Astrocyte (in vitro differentiated cells and primary cell): Measurements from ENCODE around the gene NKAIN4. TPM values are rescaled to one million over a fixed set of nuclear protein-coding genes. Genes with fewer than 3 reads are reported as not detected.

Source experiments
- DNase-seq: peaks from one replicate; pipeline ENCODE4 v3.0.0-alpha.2; 2010; ENCODE audit warnings: low read depth
- FAIRE-seq: peaks from 2 replicates; lab custom pipeline; 2011; peaks lifted over from hg19 to GRCh38; lab: Jason Lieb, UNC
- H2AFZ ChIP-seq: 2 replicates; pipeline ENCODE4 v1.6.0; 2012; ENCODE audit warnings: low read depth, low read length, inconsistent platforms
- H3K27ac ChIP-seq: 2 replicates; pipeline ENCODE4 v1.5.1; 2011; ENCODE audit warnings: low read depth, low read length, inconsistent platforms
- H3K27me3 ChIP-seq: 2 replicates; pipeline ENCODE4 v1.6.0; 2011; ENCODE audit warnings: low read length, inconsistent platforms; ENCODE audit not compliant: insufficient read depth
- H3K36me3 ChIP-seq: 2 replicates; pipeline ENCODE4 v1.5.1; 2011; ENCODE audit warnings: low read length, inconsistent platforms; ENCODE audit not compliant: insufficient read depth
- H3K4me1 ChIP-seq: 2 replicates; pipeline ENCODE4 v1.5.1; 2011; ENCODE audit warnings: low read length, inconsistent platforms; ENCODE audit not compliant: insufficient read depth
- H3K4me2 ChIP-seq: 2 replicates; pipeline ENCODE4 v1.6.0; 2012; ENCODE audit warnings: low read length, inconsistent platforms
- H3K4me3 ChIP-seq: 2 replicates; pipeline ENCODE4 v1.5.1; 2011; ENCODE audit warnings: low read depth, mild to moderate bottlenecking, low read length, inconsistent platforms; ENCODE audit not compliant: insufficient read depth
- H3K79me2 ChIP-seq: 2 replicates; pipeline ENCODE4 v1.6.0; 2012; ENCODE audit warnings: mild to moderate bottlenecking, low read length, inconsistent platforms; ENCODE audit not compliant: insufficient read depth
- H3K9ac ChIP-seq: 2 replicates; pipeline ENCODE4 v1.6.0; 2012; ENCODE audit warnings: mild to moderate bottlenecking, low read length, inconsistent platforms
- H3K9me3 ChIP-seq: 2 replicates; pipeline ENCODE4 v1.5.1; 2012; ENCODE audit warnings: low read depth, mild to moderate bottlenecking, low read length, inconsistent platforms; ENCODE audit not compliant: insufficient read depth
- H4K20me1 ChIP-seq: 2 replicates; pipeline ENCODE4 v1.6.0; 2012; ENCODE audit warnings: low read length, inconsistent platforms; ENCODE audit not compliant: insufficient read depth
- H3K27ac Mint-ChIP-seq: one replicate; pipeline ENCODE4 v1.8.0; 2021; ENCODE audit warnings: mild to moderate bottlenecking, mixed read lengths; ENCODE audit not compliant: unreplicated experiment
- H3K27me3 Mint-ChIP-seq: one replicate; pipeline ENCODE4 v1.8.0; 2021; ENCODE audit warnings: low read depth, mixed read lengths; ENCODE audit not compliant: unreplicated experiment
- H3K36me3 Mint-ChIP-seq: one replicate; pipeline ENCODE4 v1.8.0; 2021; ENCODE audit warnings: low read depth, mixed read lengths; ENCODE audit not compliant: unreplicated experiment
- H3K4me1 Mint-ChIP-seq: one replicate; pipeline ENCODE4 v1.8.0; 2021; ENCODE audit warnings: low read depth, mixed read lengths; ENCODE audit not compliant: unreplicated experiment
- H3K4me3 Mint-ChIP-seq: one replicate; pipeline ENCODE4 v1.8.0; 2021; ENCODE audit warnings: mild to moderate bottlenecking, moderate library complexity, mixed read lengths; ENCODE audit not compliant: unreplicated experiment
- H3K9me3 Mint-ChIP-seq: one replicate; pipeline ENCODE4 v1.8.0; 2021; ENCODE audit warnings: mild to moderate bottlenecking, mixed read lengths; ENCODE audit not compliant: unreplicated experiment
- CTCF ChIP-seq: IDR thresholded peaks from 2 replicates; pipeline ENCODE4 v1.5.1; 2011; ENCODE audit warnings: low read depth, mild to moderate bottlenecking, inconsistent platforms, low read length, moderate library complexity; ENCODE audit not compliant: insufficient read depth
- EZH2 ChIP-seq: IDR thresholded peaks from 2 replicates; pipeline ENCODE4 v1.6.1; 2012; ENCODE audit warnings: mild to moderate bottlenecking, low read length, inconsistent platforms; ENCODE audit not compliant: insufficient read depth
- total RNA-seq: library from RNA; stranded (reverse); gene quantifications from 2 replicates; pipeline ENCODE4 v1.2.1, GENCODE V29; 2021

The NKAIN4 gene
- total RNA-seq, 1 donor from 2014 or later, result 162 TPM

- Histone ChIP-seq H4K20me1 (peaks cover 90% of the 10 kb centered on the region), H3K36me3 (peaks cover 20% of the 10 kb centered on the region), H3K27ac (no peak overlapping the region), H2AFZ (no peak overlapping the region), H3K9me3 (no peaks in the 10 kb centered on the region), H3K27me3 (no peaks in the 10 kb centered on the region), H3K79me2 (peaks cover 64% of the 10 kb centered on the region), H3K9ac (no peak overlapping the region), H3K4me1 (peaks cover 2% of the 10 kb centered on the region), H3K4me3 (no peak overlapping the region), H3K4me2 (peak overlapping the region; percentile 5)
- Mint-ChIP-seq H3K4me3 (peak overlapping the region; percentile 17), H3K36me3 (peaks cover 40% of the 10 kb centered on the region), H3K9me3 (no peaks in the 10 kb centered on the region), H3K4me1 (peaks cover 34% of the 10 kb centered on the region), H3K27ac (no peak overlapping the region), H3K27me3 (no peaks in the 10 kb centered on the region)
- no peak for FAIRE-seq
- DNase-seq, result no peak
- no peak for TF ChIP-seq CTCF
- no peak for TF ChIP-seq EZH2
Measured at GRCh38 chr20:63196768-63197470, 57.3 kb downstream of the NKAIN4 start.

GRCh38 chr20:63194797-63195173 lies 59.5 kb downstream of the NKAIN4 start:
- H3K27me3 ChIP-seq, result no peaks in the 10 kb centered on the region
- H2AFZ ChIP-seq, result no peak overlapping the region
- H3K4me3 ChIP-seq, result no peak overlapping the region
- Mint-ChIP-seq H3K27ac (no peak overlapping the region), H3K4me3 (no peak overlapping the region), H3K4me1 (peaks cover 34% of the 10 kb centered on the region), H3K36me3 (peaks cover 37% of the 10 kb centered on the region), H3K27me3 (peaks cover under 1% of the 10 kb centered on the region), H3K9me3 (no peaks in the 10 kb centered on the region)
- peaks cover 2% of the 10 kb centered on the region for H3K4me1 ChIP-seq
- DNase-seq (no peak), FAIRE-seq (no peak)
- H3K9ac ChIP-seq, result no peak overlapping the region
- H3K36me3 ChIP-seq, result peaks cover 12% of the 10 kb centered on the region
- H3K9me3 ChIP-seq, result no peaks in the 10 kb centered on the region
- H3K4me2 ChIP-seq, result no peak overlapping the region
- H3K27ac ChIP-seq, result no peak overlapping the region
- TF ChIP-seq CTCF (no peak), EZH2 (no peak)
- peaks cover 43% of the 10 kb centered on the region for H3K79me2 ChIP-seq
- H4K20me1 ChIP-seq, result peaks cover 69% of the 10 kb centered on the region

GRCh38 chr20:63194007-63194796 lies 60.1 kb downstream of the NKAIN4 start:
- peaks cover 38% of the 10 kb centered on the region for H3K79me2 ChIP-seq
- no peaks in the 10 kb centered on the region for H3K27me3 ChIP-seq
- Mint-ChIP-seq H3K4me1 (peaks cover 31% of the 10 kb centered on the region), H3K27me3 (peaks cover 5% of the 10 kb centered on the region), H3K9me3 (no peaks in the 10 kb centered on the region), H3K27ac (no peak overlapping the region), H3K4me3 (no peak overlapping the region), H3K36me3 (peaks cover 32% of the 10 kb centered on the region)
- H3K9ac ChIP-seq, result no peak overlapping the region
- no peak overlapping the region for H3K4me3 ChIP-seq
- H3K9me3 ChIP-seq, result no peaks in the 10 kb centered on the region
- H3K36me3 ChIP-seq, result peaks cover 12% of the 10 kb centered on the region
- TF ChIP-seq EZH2 (no peak), CTCF (no peak)
- no peak overlapping the region for H2AFZ ChIP-seq
- no peak for FAIRE-seq
- H4K20me1 ChIP-seq, result peaks cover 63% of the 10 kb centered on the region
- peaks cover 2% of the 10 kb centered on the region for H3K4me1 ChIP-seq
- no peak for DNase-seq
- H3K27ac ChIP-seq, result no peak overlapping the region
- no peak overlapping the region for H3K4me2 ChIP-seq
